Fibroblast of lung (primary cell): ENCODE measurements around the gene F10.

Experiments used
- CTCF ChIP-seq, 2 donors: IDR thresholded peaks in 1 of 2; conservative IDR thresholded peaks in 1 of 2; 1 replicate in 1 of 2; 2 replicates in 1 of 2; pipeline ENCODE4 v1.5.1; 2011 to 2012; ENCODE audit warnings: low read length in 2 of 2, control low read depth in 1 of 2, inconsistent platforms in 1 of 2, low read depth in 1 of 2, mild to moderate bottlenecking in 1 of 2
- EZH2 ChIP-seq: IDR thresholded peaks from 2 replicates; pipeline ENCODE4 v1.5.1; 2012; ENCODE audit warnings: low read length, control low read depth, mild to moderate bottlenecking; ENCODE audit errors: missing control alignments

- no peak for TF ChIP-seq CTCF (conservative IDR thresholded peaks at IDR 0.05 in 1 of 2, IDR thresholded peaks at IDR 0.05 in 1 of 2; ENCODE audit: low read depth in 1 of 2, low read length in 2 of 2)
- TF ChIP-seq EZH2 = no peak
Observed at GRCh38 chr13:113084943-113085540, 37.6 kb upstream of the F10 start.
